ENCODE results near the gene SAMD4A.

SAMD4A gene

GRCh38 chr14:54768501-54769129 lies 201.7 kb downstream of the SAMD4A start:
- DNase-seq = no peak

- DNase-seq = no peak
Measured at GRCh38 chr14:54769951-54770863, 203.3 kb downstream of the SAMD4A start.

- no peak for DNase-seq
Measured at GRCh38 chr14:54771411-54772027, 204.6 kb downstream of the SAMD4A start.

- DNase-seq = no peak
Measured at GRCh38 chr14:54772451-54772881, 205.5 kb downstream of the SAMD4A start.

- DNase-seq = peak; percentile 83 to 86
Measured at GRCh38 chr14:54773171-54774006, 206.5 kb downstream of the SAMD4A start.

- DNase-seq = no peak
Measured at GRCh38 chr14:54774824-54775223, 207.9 kb downstream of the SAMD4A start.

- DNase-seq = no peak
Measured at GRCh38 chr14:54775486-54776140, 208.7 kb downstream of the SAMD4A start.

- peak; percentile 89 to 90 for DNase-seq
Measured at GRCh38 chr14:54776361-54777001, 209.6 kb downstream of the SAMD4A start.

- no peak for DNase-seq
Measured at GRCh38 chr14:54777395-54777794, 210.5 kb downstream of the SAMD4A start.

GRCh38 chr14:54778618-54779345 lies 211.9 kb downstream of the SAMD4A start:
- DNase-seq = no peak

GRCh38 chr14:54781080-54781479 lies 214.2 kb downstream of the SAMD4A start:
- no peak for DNase-seq

GRCh38 chr14:54781961-54782750 lies 215.2 kb downstream of the SAMD4A start:
- no peak for DNase-seq

GRCh38 chr14:54782751-54783659 lies 216.1 kb downstream of the SAMD4A start:
- no peak for DNase-seq

- no peak for DNase-seq
Measured at GRCh38 chr14:54783660-54784015, 216.7 kb downstream of the SAMD4A start.

- no peak for DNase-seq
Measured at GRCh38 chr14:54784060-54784459, 217.1 kb downstream of the SAMD4A start.

- no peak for DNase-seq
Measured at GRCh38 chr14:54784657-54785056, 217.7 kb downstream of the SAMD4A start.

GRCh38 chr14:54785136-54785777 lies 218.3 kb downstream of the SAMD4A start:
- DNase-seq = no peak

Measured in activated T-cell treated with anti-CD3 and anti-CD28 coated beads, Interleukin-2, amount 50 U/mL, for 48 hours (primary cell).